Prostate gland (tissue), 2 donors: ENCODE results near the gene WWP2.

Source experiments
- POLR2A ChIP-seq: fragments of 450-650 bp; IDR thresholded peaks from one replicate; pipeline ENCODE4 v1.6.1; 2016; ENCODE audit warnings: antibody characterized with exemption, mild to moderate bottlenecking
- TF ChIP-seq, protein P1 (sequence below), 4 experiments: fragments of 200-600 bp in 2 of 4; fragments of 450-650 bp in 2 of 4; sonication (generic) in 2 of 4; IDR thresholded peaks; 1 replicate in 3 of 4; 2 replicates in 1 of 4; pipeline ENCODE4 v1.5.1; 2016 to 2019; ENCODE audit warnings: antibody characterized with exemption in 4 of 4, mild to moderate bottlenecking in 2 of 4, moderate library complexity in 2 of 4

DNA sequence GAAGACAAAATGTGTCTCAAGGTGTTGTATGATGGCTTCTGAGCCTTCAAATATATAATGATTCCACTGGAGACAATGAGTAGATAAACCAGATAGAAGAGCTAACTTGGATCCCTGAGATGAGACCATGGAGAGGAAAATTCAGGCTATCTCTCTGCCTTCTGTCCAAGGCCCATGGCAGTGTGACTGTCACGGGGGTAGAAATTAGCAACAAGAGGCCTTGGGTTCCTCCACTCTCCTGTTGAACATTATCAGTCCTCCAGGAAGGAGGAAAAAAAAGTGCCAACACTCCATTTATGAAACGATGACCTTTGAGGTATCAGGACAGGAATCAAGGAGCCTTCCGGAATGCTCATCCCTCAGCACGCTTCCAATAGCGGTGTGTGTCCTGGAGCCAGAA lies 75.2 kb downstream of the WWP2 start:
- TF ChIP-seq, protein P1, sequence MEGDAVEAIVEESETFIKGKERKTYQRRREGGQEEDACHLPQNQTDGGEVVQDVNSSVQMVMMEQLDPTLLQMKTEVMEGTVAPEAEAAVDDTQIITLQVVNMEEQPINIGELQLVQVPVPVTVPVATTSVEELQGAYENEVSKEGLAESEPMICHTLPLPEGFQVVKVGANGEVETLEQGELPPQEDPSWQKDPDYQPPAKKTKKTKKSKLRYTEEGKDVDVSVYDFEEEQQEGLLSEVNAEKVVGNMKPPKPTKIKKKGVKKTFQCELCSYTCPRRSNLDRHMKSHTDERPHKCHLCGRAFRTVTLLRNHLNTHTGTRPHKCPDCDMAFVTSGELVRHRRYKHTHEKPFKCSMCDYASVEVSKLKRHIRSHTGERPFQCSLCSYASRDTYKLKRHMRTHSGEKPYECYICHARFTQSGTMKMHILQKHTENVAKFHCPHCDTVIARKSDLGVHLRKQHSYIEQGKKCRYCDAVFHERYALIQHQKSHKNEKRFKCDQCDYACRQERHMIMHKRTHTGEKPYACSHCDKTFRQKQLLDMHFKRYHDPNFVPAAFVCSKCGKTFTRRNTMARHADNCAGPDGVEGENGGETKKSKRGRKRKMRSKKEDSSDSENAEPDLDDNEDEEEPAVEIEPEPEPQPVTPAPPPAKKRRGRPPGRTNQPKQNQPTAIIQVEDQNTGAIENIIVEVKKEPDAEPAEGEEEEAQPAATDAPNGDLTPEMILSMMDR (IDR thresholded peaks at IDR 0.05), result no peak
- no peak for TF ChIP-seq POLR2A
